Subcutaneous adipose tissue (tissue), 4 donors: ENCODE measurements around the gene EIF4G3. TPM values are rescaled to one million over a fixed set of nuclear protein-coding genes. Genes with fewer than 3 reads are reported as not detected.

Source experiments
- total RNA-seq, 4 donors: library from RNA; depleted of rRNA; stranded (reverse); fragments of >200 nt; gene quantifications; one replicate each; pipeline ENCODE4 v1.1.0, GENCODE V29; 2016
- TF ChIP-seq, protein P1 (sequence below): fragments of 450-650 bp; IDR thresholded peaks from one replicate; pipeline ENCODE4 v1.5.1; 2016; ENCODE audit warnings: low read depth, mild to moderate bottlenecking, control low read depth, antibody characterized with exemption, moderate library complexity

EIF4G3 gene
- total RNA-seq, 4 donors from 2014 or later = 41.0 to 60.2 (median 51.7) TPM

DNA sequence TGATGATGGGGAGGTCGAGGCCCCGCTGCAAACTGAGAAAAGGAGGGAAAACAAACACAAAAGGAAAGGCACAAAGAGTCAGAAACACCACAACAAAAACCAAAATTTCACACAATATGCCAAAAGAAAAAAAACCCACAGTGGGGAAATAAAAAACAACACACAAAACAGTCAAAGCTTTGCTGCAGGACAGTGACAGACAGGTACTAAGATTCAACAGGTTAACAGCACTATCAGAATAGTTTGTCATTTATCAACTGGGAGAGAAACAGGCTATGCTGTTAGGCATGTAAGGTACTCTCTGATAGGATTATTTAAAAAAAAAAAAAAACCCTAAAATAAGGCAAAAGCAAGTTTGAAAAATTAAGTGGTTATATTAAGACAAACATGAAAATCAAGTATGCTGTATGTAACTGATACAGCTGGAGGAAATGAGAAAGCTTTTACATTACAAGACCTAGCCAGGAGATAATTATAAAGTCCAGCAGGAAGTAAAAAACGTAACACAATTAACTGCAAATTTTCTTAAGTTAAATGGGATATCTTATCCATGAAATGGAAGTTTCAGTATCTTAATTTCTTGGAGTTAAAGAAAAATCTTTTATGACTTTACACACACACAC is 179.0 kb downstream of the EIF4G3 start:
- TF ChIP-seq, protein P1, sequence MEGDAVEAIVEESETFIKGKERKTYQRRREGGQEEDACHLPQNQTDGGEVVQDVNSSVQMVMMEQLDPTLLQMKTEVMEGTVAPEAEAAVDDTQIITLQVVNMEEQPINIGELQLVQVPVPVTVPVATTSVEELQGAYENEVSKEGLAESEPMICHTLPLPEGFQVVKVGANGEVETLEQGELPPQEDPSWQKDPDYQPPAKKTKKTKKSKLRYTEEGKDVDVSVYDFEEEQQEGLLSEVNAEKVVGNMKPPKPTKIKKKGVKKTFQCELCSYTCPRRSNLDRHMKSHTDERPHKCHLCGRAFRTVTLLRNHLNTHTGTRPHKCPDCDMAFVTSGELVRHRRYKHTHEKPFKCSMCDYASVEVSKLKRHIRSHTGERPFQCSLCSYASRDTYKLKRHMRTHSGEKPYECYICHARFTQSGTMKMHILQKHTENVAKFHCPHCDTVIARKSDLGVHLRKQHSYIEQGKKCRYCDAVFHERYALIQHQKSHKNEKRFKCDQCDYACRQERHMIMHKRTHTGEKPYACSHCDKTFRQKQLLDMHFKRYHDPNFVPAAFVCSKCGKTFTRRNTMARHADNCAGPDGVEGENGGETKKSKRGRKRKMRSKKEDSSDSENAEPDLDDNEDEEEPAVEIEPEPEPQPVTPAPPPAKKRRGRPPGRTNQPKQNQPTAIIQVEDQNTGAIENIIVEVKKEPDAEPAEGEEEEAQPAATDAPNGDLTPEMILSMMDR = no peak

GRCh38 chr1:20996554-20996953 is 180.1 kb downstream of the EIF4G3 start:
- TF ChIP-seq, protein P1 = no peak

DNA sequence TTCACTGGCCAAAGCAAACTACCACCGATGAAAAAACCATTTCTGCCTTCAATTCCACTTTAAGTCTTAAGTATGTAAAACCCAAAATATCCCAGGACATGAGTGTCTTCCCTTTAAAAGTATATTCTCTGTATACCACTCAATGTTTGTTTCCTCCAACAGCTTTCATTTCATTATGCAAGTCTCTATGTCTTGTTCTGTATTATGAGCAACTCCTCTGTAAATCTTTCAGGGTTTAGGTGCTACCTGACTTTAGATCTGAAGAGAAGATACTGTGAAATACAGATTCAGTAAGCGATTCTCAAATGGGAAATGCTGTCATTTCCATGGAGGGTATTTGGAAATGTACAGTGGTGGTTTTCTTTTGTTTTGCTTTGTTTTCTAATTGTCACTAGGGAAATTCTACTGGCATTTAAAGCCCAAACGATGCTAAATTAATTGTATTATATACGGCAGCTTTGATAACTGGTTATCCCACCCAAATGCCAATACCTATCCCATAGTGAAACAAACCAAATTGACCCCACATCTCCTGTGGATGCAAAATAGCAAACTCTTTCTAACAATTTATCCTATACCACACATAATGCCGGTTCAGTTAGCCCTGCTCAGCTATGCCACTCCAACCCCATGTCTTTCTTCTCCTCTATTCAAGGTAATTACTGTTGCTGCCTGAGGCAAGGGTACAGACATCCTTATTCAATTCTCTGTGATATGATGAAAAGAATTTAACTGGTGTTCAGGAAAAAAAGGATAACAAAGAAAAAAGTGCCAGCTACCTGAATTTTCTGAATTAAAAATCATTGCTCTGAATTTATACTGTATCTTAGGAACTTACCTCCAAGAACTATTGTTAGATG is 182.8 kb downstream of the EIF4G3 start:
- TF ChIP-seq, protein P1 = no peak

DNA sequence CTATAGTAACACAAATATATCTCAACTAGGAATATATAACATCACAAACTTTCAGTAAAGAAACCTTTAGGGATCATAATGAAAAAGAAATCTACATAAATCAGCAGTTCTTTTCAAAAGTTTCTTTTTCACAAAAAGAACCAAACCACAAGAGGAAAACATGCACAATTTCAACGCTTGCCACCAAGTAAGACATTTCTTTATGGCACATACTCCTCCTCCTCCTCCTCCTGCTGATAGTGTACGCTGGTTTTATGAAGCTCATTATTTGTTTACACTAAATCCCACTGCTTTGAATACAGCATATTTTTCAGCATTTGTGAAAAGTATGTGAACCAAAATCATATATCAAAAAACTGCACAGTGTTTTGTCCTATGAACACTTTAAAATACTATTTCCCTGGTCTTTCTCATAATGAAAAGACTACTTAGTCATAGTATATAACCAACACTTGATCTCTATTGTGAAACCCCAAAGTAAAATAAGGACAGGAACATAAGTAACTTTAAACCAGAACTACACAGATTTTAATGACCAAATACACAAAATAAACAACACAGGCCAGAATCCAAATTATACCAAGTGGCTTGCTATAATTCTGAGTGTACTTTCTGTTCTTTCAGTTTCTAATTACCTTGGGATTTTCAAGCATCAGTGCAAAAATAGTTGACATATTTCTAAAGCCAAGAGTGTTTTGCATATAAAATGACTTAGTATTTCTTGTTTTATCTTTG is 184.2 kb downstream of the EIF4G3 start:
- TF ChIP-seq, protein P1 = no peak

GRCh38 chr1:20988943-20989342 is 187.8 kb downstream of the EIF4G3 start:
- TF ChIP-seq, protein P1 = no peak

DNA sequence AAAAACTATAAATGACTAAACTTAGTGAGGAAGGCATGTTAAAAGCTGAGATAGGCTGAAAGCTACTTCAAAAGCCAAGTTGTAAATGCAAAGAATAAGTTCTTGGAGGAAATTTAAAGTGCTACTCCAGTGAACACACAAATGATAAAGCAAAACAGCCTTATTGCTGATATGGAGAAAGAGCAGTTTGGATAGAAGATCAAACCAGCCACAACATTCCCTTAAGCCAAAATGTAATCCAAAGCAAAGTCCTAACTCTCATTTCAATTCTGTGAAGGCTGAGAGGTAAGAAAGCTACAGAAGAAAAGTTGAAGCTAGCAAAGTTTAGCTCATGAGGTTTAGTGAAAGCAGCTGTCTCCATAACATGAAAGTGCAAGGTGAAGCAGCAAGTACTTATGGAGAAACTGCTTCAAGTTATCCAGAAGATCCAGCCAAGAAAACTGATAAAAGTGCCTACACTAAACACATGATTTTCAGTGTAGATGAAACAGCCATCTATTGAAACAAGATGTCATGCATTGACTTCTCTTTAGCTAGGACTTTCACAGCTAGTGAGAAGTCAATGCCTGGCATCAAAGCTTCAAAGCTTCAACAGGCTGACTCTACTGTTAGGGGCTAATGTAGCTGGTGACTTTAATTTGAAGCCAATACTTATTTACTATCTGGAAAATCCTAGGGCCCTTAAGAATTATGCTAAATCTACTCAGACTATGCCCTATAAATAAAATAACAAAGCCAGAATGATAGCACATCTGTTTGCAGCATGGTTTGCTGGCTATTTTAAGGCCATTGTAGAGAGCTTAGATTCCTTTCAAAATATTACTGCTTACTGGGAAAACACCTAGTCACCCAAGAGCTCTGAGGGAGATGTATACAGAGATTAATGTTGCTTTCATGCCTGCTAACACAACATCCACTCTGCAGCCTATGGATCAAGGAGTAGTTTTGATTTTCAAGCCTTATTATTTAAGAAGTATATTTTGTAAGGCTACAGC is 188.6 kb downstream of the EIF4G3 start:
- TF ChIP-seq, protein P1 = no peak
